ENCODE measurements around the gene TMEM121B. TPM values are rescaled to one million over a fixed set of nuclear protein-coding genes. Genes with fewer than 3 reads are reported as not detected.
A peak's percentile ranks its signal among the peaks of the same experiment; 100 is the strongest.

Gene TMEM121B
- polyA plus RNA-seq, 1 of the 3 experiments (the other 2 are of a cell fraction) = 0.13 TPM

DNA sequence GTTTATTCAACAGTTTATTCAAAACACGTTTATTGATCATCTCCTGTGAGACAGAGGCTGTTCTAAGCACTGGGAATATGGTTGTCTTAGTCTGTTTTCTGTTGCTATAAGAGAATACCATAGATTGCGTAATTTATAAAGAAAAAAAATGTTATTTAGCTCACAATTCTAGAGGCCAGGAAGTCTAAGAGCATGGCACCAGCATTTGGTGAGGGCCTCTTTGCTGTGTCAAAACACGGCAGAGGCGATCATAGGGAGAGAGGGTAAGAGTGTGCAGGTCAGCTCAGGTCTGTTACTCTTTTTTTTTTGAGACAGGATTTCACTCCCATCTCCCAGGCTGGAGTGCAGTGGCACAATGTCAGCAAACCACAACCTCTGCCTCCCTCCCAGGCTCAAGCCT, 41.6 kb downstream of the TMEM121B start:
- Histone ChIP-seq H3K4me1 (ENCODE audit: control insufficient read depth in 1 of 2, insufficient read depth in 2 of 2, low read depth in 1 of 2, low read length in 1 of 2) (no peaks in the 10 kb centered on the region), H3K4me3 (ENCODE audit: low read depth in 2 of 2, low read length in 1 of 2) (no peak overlapping the region), H2AFZ (ENCODE audit: low read depth) (no peak overlapping the region), H3F3A (replicated peaks; ENCODE audit: insufficient read depth) (peaks cover 11% of the 10 kb centered on the region), H3K4me2 (no peak overlapping the region), H3K9ac (no peak overlapping the region), H3K79me2 (ENCODE audit: insufficient read depth) (no peaks in the 10 kb centered on the region), H3K9me3 (no peaks in the 10 kb centered on the region), H3K27ac (ENCODE audit: low read depth in 2 of 2, low read length in 1 of 2) (no peak overlapping the region), H3K27me3 (ENCODE audit: insufficient read depth) (no peaks in the 10 kb centered on the region), H4K20me1 (ENCODE audit: insufficient read depth) (no peaks in the 10 kb centered on the region), H3K36me3 (replicated peaks in 1 of 2; ENCODE audit: control insufficient read depth in 1 of 2, insufficient read depth in 2 of 2, low read length in 1 of 2) (no peaks in the 10 kb centered on the region), H3K9me2 (no peaks in the 10 kb centered on the region)
- DNase-seq = no peak
- no peak for TF ChIP-seq RCOR1 (IDR thresholded peaks at IDR 0.05; ENCODE audit: low read length)
- TF ChIP-seq TEAD4 (IDR thresholded peaks at IDR 0.05; ENCODE audit: borderline replicate concordance, insufficient read depth) = no peak
- no peak for TF ChIP-seq TAF1 (IDR thresholded peaks at IDR 0.05; ENCODE audit: borderline replicate concordance, low read depth, low read length)
- no peak for TF ChIP-seq CHD2 (IDR thresholded peaks at IDR 0.05; ENCODE audit: low read length, partially characterized antibody)
- TF ChIP-seq RAD21 (IDR thresholded peaks at IDR 0.05; ENCODE audit: low read length) = no peak
- POLR2A ChIA-PET = no interaction called here
- WGBS (ENCODE audit: low lambda C conversion rate) = 32% methylated on average over 4 of the region's 4 CpGs
- CTCF ChIA-PET = interaction anchor here (1.1 to 1.4 kb wide), 2 partner anchors 92 to 422 kb away, joined by 5 to 10 read pairs; no protein-coding TSS in a partner anchor

DNA sequence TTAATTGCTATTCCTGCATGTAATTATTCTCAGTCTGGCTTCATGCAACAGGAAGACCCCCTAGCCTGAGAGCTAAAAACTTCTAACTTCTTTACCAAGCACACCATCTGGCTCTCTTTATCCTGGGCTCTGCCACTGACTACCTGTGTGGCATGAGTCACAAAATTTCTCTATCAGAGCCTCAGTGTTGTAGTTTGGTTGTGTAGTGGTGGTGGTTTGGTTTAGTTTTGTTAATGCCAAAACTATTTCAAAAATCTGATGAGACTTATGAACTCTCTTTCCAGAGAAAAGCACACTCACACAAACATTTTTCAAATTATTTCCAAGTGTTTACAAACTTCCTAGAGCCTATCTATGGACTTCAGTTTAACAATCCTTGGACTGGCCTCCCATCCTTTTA, 43.9 kb downstream of the TMEM121B start:
- TF ChIP-seq EP300 (IDR thresholded peaks at IDR 0.05; ENCODE audit: borderline replicate concordance in 1 of 2, low read depth in 1 of 2, low read length in 1 of 2) (peak in 1 of 2 experiments; percentile 20; a peak in 1 of 4 replicates), SMC3 (IDR thresholded peaks at IDR 0.05; ENCODE audit: low read depth, low read length) (no peak), TEAD4 (IDR thresholded peaks at IDR 0.05; ENCODE audit: borderline replicate concordance, insufficient read depth) (0 out of 2 replicates have a peak, but pooled peaks have one; percentile 11), FOSL2 (IDR thresholded peaks at IDR 0.05; ENCODE audit: borderline replicate concordance, low read depth) (peak; percentile 52; the same call in 1 of the 2 replicates), TCF12 (IDR thresholded peaks at IDR 0.05) (peak; percentile 67), GABPA (IDR thresholded peaks at IDR 0.05; ENCODE audit: low read depth) (no peak)
- TF ChIP-seq, protein P1, sequence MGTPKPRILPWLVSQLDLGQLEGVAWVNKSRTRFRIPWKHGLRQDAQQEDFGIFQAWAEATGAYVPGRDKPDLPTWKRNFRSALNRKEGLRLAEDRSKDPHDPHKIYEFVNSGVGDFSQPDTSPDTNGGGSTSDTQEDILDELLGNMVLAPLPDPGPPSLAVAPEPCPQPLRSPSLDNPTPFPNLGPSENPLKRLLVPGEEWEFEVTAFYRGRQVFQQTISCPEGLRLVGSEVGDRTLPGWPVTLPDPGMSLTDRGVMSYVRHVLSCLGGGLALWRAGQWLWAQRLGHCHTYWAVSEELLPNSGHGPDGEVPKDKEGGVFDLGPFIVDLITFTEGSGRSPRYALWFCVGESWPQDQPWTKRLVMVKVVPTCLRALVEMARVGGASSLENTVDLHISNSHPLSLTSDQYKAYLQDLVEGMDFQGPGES (IDR thresholded peaks at IDR 0.05; ENCODE audit: low read depth, low read length) = no peak
- POLR2A ChIA-PET = no interaction called here
- Histone ChIP-seq H3K4me2 (peak overlapping the region; percentile 16; the same call in 1 of the 2 replicates), H3K9me2 (no peaks in the 10 kb centered on the region), H3K9me3 (no peaks in the 10 kb centered on the region), H3K9ac (no peak overlapping the region), H3F3A (replicated peaks; ENCODE audit: insufficient read depth) (peaks cover 11% of the 10 kb centered on the region), H4K20me1 (ENCODE audit: insufficient read depth) (no peaks in the 10 kb centered on the region), H2AFZ (ENCODE audit: low read depth) (peak overlapping the region; percentile 52; the same call in 1 of the 2 replicates), H3K27me3 (ENCODE audit: insufficient read depth) (peaks cover 5% of the 10 kb centered on the region), H3K4me1 (ENCODE audit: control insufficient read depth in 1 of 2, insufficient read depth in 2 of 2, low read depth in 1 of 2, low read length in 1 of 2) (no peaks in the 10 kb centered on the region), H3K36me3 (replicated peaks in 1 of 2; ENCODE audit: control insufficient read depth in 1 of 2, insufficient read depth in 2 of 2, low read length in 1 of 2) (no peaks in the 10 kb centered on the region), H3K79me2 (ENCODE audit: insufficient read depth) (no peaks in the 10 kb centered on the region), H3K27ac (ENCODE audit: low read depth in 2 of 2, low read length in 1 of 2) (peak overlapping the region in 1 of 2 experiments; percentile 45; a peak in 1 of 4 replicates), H3K4me3 (ENCODE audit: low read depth in 2 of 2, low read length in 1 of 2) (no peak overlapping the region)
- CTCF ChIA-PET = interaction anchor here (1.0 to 2.7 kb wide), 6 partner anchors 8 to 424 kb away, joined by 3 to 26 read pairs (median 7); no protein-coding TSS in a partner anchor
- no peak for DNase-seq

DNA sequence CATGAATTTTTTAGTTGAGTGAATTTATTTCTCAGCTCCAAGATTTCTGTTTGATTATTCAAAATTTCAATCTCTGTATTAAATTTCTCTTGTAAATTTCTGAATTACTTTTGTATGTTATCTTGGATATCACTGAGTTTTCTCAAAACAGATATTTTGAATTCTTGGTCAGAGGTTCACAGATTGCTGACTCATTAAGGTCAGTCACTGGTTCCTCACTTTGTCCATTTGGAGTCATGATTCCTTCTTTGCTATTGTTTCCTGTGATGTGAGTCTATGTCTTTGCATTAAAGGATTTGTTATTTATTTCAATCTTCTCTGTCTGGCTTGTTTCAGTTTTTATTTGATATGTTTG, 46.5 kb downstream of the TMEM121B start:
- no peaks in the 10 kb centered on the region for H3K4me1 ChIP-seq (ENCODE audit: control insufficient read depth in 1 of 2, insufficient read depth in 2 of 2, low read depth in 1 of 2, low read length in 1 of 2)
- H3K4me2 ChIP-seq = no peak overlapping the region
- peaks cover 17% of the 10 kb centered on the region for H3K27me3 ChIP-seq (ENCODE audit: insufficient read depth)
- H3K27ac ChIP-seq (ENCODE audit: low read depth in 2 of 2, low read length in 1 of 2) = no peak overlapping the region
- H3K9ac ChIP-seq = no peak overlapping the region
- no peak overlapping the region for H2AFZ ChIP-seq (ENCODE audit: low read depth)
- no peaks in the 10 kb centered on the region for H3K79me2 ChIP-seq (ENCODE audit: insufficient read depth)
- H3F3A ChIP-seq (replicated peaks; ENCODE audit: insufficient read depth) = peaks cover 11% of the 10 kb centered on the region
- no peaks in the 10 kb centered on the region for H3K9me3 ChIP-seq
- H4K20me1 ChIP-seq (ENCODE audit: insufficient read depth) = no peaks in the 10 kb centered on the region
- no peaks in the 10 kb centered on the region for H3K9me2 ChIP-seq
- CTCF ChIA-PET = interaction anchor here (0.7 to 7.4 kb wide), 24 partner anchors 9 to 484 kb away, joined by 3 to 90 read pairs (median 3); no protein-coding TSS in a partner anchor
- POLR2A ChIA-PET = no interaction called here
- no peak for DNase-seq
- no peak for TF ChIP-seq GATA2 (CRISPR knock-in tag; IDR thresholded peaks at IDR 0.05)
- no peak for TF ChIP-seq TAF1 (IDR thresholded peaks at IDR 0.05; ENCODE audit: borderline replicate concordance, low read depth, low read length)
- TF ChIP-seq, protein P2, sequence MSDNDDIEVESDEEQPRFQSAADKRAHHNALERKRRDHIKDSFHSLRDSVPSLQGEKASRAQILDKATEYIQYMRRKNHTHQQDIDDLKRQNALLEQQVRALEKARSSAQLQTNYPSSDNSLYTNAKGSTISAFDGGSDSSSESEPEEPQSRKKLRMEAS (IDR thresholded peaks at IDR 0.05; ENCODE audit: low read depth) = no peak
- TF ChIP-seq, protein P3, sequence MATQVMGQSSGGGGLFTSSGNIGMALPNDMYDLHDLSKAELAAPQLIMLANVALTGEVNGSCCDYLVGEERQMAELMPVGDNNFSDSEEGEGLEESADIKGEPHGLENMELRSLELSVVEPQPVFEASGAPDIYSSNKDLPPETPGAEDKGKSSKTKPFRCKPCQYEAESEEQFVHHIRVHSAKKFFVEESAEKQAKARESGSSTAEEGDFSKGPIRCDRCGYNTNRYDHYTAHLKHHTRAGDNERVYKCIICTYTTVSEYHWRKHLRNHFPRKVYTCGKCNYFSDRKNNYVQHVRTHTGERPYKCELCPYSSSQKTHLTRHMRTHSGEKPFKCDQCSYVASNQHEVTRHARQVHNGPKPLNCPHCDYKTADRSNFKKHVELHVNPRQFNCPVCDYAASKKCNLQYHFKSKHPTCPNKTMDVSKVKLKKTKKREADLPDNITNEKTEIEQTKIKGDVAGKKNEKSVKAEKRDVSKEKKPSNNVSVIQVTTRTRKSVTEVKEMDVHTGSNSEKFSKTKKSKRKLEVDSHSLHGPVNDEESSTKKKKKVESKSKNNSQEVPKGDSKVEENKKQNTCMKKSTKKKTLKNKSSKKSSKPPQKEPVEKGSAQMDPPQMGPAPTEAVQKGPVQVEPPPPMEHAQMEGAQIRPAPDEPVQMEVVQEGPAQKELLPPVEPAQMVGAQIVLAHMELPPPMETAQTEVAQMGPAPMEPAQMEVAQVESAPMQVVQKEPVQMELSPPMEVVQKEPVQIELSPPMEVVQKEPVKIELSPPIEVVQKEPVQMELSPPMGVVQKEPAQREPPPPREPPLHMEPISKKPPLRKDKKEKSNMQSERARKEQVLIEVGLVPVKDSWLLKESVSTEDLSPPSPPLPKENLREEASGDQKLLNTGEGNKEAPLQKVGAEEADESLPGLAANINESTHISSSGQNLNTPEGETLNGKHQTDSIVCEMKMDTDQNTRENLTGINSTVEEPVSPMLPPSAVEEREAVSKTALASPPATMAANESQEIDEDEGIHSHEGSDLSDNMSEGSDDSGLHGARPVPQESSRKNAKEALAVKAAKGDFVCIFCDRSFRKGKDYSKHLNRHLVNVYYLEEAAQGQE (IDR thresholded peaks at IDR 0.05; ENCODE audit: low read depth, low read length) = no peak
- no peak for TF ChIP-seq TCF12 (IDR thresholded peaks at IDR 0.05)
- no peak for TF ChIP-seq MXI1 (IDR thresholded peaks at IDR 0.05; ENCODE audit: low read depth, low read length)
- no peak for TF ChIP-seq FOXM1 (IDR thresholded peaks at IDR 0.05; ENCODE audit: low read depth)
- no peak for TF ChIP-seq RCOR1 (IDR thresholded peaks at IDR 0.05; ENCODE audit: low read length)
- no peak for TF ChIP-seq CHD2 (IDR thresholded peaks at IDR 0.05; ENCODE audit: low read length, partially characterized antibody)
- no peak overlapping the region for H3K4me3 ChIP-seq (ENCODE audit: low read depth in 2 of 2, low read length in 1 of 2)
- H3K36me3 ChIP-seq (replicated peaks in 1 of 2; ENCODE audit: control insufficient read depth in 1 of 2, insufficient read depth in 2 of 2, low read length in 1 of 2) = no peaks in the 10 kb centered on the region
